Measurements from ENCODE around the gene ZNF428. TPM values are rescaled to one million over a fixed set of nuclear protein-coding genes. Genes with fewer than 3 reads are reported as not detected.

ZNF428 gene
- total RNA-seq, 1 donor from 2014 or later: 27.1 TPM

DNA sequence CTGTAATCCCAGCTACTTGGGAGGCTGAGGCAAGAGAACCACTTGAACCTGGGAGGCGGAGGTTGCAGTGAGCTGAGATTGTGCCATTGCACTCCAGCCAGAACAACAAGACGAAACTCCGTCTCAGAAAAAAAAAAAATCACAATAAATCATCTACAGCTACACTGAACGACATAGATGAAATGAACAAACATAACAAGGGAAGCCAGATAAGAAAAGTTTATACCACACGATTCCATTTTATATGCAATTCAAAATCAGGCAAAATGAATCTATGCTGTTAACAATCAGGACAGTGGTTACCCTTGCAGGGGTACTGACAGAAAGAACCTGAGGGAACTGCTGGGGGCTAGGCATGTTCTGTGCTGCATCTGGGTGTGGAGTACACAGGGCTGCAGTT is 49.8 kb downstream of the ZNF428 start:
- TF ChIP-seq, protein P1, sequence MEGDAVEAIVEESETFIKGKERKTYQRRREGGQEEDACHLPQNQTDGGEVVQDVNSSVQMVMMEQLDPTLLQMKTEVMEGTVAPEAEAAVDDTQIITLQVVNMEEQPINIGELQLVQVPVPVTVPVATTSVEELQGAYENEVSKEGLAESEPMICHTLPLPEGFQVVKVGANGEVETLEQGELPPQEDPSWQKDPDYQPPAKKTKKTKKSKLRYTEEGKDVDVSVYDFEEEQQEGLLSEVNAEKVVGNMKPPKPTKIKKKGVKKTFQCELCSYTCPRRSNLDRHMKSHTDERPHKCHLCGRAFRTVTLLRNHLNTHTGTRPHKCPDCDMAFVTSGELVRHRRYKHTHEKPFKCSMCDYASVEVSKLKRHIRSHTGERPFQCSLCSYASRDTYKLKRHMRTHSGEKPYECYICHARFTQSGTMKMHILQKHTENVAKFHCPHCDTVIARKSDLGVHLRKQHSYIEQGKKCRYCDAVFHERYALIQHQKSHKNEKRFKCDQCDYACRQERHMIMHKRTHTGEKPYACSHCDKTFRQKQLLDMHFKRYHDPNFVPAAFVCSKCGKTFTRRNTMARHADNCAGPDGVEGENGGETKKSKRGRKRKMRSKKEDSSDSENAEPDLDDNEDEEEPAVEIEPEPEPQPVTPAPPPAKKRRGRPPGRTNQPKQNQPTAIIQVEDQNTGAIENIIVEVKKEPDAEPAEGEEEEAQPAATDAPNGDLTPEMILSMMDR (IDR thresholded peaks at IDR 0.05): no peak
- DNase-seq: no peak
- Histone ChIP-seq H3K27ac (no peak overlapping the region), H3K4me1 (peaks cover 10% of the 10 kb centered on the region), H3K9me3 (no peaks in the 10 kb centered on the region), H3K27me3 (no peaks in the 10 kb centered on the region), H3K4me3 (no peak overlapping the region), H3K36me3 (no peaks in the 10 kb centered on the region)
- ATAC-seq: no peak
- intact Hi-C loops (cut with DNase I): no loop called here

DNA sequence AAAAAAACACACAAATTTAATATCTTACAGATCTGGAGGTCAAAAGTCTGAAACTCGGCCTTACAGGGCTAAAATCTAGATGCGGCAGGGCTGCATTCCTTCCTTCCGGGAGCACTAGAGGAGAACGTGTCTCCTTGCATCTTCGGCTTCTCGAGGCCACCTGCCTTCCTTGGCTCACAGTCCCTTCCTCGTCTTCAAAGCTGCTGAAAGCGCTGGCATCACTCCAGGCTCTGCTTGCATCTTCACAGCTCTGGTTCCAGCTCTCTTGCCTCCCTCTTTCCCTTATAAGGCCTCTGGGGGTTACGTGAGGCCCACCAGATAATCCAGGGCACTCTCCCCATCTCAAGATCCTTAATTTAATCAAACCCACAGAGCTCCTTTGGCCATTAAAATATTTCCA is 54.6 kb downstream of the ZNF428 start:
- intact Hi-C loops (cut with DNase I): no loop called here
- TF ChIP-seq, protein P1 (IDR thresholded peaks at IDR 0.05): no peak
- DNase-seq (no peak), ATAC-seq (no peak)
- Histone ChIP-seq H3K27ac (no peak overlapping the region), H3K36me3 (peaks cover 20% of the 10 kb centered on the region), H3K4me1 (peaks cover 17% of the 10 kb centered on the region), H3K27me3 (no peaks in the 10 kb centered on the region), H3K9me3 (no peaks in the 10 kb centered on the region), H3K4me3 (no peak overlapping the region)

DNA sequence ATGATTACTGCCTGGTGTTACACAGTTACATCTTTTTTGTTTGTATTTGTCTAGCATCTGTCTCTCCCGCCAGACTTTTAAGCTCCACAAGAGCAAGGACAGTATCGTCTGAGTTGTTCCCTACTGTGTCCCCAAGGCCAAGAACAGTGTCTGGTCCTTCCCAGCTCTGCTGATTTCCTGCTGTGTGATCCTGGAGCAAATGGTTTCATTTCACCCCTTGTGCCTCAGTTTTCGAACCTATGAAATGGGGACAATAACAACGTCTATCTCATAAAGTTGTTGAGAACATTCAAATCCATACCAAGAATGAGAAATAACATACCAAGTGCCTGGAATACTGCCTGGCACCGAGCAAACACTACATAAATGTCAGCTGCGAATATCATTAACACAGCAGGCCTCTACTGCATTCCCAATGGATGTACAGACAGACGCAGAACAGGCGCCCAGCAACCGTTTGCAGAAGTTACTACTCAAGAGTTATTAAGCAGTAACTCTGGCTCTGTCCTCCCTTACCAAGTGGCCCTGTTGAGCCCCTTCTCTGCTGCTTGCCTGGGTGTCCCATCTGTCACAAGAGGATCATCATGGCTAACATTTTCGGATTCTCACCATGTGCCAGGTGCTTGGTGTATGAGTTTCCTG is 55.5 kb downstream of the ZNF428 start:
- Histone ChIP-seq H3K27me3 (no peaks in the 10 kb centered on the region), H3K4me1 (peaks cover 17% of the 10 kb centered on the region), H3K4me3 (no peak overlapping the region), H3K9me3 (no peaks in the 10 kb centered on the region), H3K36me3 (peaks cover 24% of the 10 kb centered on the region), H3K27ac (peak overlapping the region; percentile 83)
- ATAC-seq (no peak), DNase-seq (no peak)
- TF ChIP-seq, protein P1 (IDR thresholded peaks at IDR 0.05): no peak
- intact Hi-C loops (cut with DNase I): no loop called here

DNA sequence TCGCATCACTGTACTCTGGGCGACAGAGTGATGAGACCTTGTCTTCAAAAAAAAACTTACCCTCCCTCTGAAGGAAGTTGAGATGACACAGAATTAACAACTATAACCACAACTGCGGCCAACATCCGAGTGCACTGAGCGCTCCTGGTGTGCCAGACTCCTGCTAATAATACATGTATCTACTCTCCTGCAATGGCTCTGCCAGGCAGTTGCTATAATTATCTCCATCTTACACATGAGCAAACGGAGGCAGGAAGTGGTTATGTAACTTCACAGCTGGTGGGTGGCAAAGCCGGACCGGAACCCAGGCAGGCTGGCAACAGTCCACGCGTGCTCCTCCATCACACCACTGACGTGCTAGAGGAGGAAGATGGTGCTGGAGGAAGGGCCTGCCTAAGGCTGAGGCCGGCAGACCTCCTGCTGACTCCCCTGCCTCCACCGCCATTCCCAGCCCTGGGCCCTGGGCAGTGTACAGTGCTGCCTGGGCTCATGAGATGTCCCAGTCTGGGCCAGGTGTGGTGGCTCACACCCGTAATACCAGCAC is 56.7 kb downstream of the ZNF428 start:
- no peaks in the 10 kb centered on the region for H3K27me3 ChIP-seq
- H3K4me1 ChIP-seq: peaks cover 17% of the 10 kb centered on the region
- H3K4me3 ChIP-seq: no peak overlapping the region
- TF ChIP-seq, protein P1 (IDR thresholded peaks at IDR 0.05): no peak
- peak; percentile 93 for ATAC-seq
- no peaks in the 10 kb centered on the region for H3K9me3 ChIP-seq
- intact Hi-C loops (cut with DNase I): no loop called here
- peak; percentile 89 for DNase-seq
- peaks cover 24% of the 10 kb centered on the region for H3K36me3 ChIP-seq
- H3K27ac ChIP-seq: peak overlapping the region; percentile 83

DNA sequence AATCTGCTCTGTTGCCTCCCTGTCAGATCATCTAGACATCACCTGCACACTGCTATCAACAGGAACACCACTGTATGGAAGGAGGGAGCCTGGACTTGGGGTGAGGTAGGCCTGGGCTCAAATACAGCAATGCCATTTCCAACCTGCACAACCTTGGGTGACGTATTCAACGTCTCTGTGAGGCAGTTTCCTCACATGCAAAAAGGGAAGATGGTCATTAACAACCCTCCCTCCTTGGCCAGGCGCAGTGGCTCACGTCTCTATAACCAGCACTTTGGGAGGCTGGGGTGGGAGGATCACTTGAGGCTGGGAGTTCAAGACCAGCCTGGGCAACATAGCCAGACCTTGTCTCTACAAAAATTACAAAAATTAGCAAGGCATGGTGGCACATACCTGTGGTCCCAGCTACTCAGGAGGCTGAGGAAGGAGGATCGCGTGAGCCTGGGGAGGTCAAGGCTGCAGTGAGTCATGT is 57.2 kb downstream of the ZNF428 start:
- peak; percentile 7 for ATAC-seq
- Histone ChIP-seq H3K27me3 (no peaks in the 10 kb centered on the region), H3K27ac (peak overlapping the region; percentile 83), H3K36me3 (peaks cover 27% of the 10 kb centered on the region), H3K4me3 (no peak overlapping the region), H3K4me1 (peaks cover 17% of the 10 kb centered on the region), H3K9me3 (no peaks in the 10 kb centered on the region)
- intact Hi-C loops (cut with DNase I): no loop called here
- no peak for DNase-seq
- TF ChIP-seq, protein P1 (IDR thresholded peaks at IDR 0.05): no peak
